HCT116 (cell line): ENCODE results near the gene SIGLEC14.

Experiments used
- CBX3 ChIP-seq: IDR thresholded peaks from 2 replicates; pipeline ENCODE4 v1.6.1; 2012; ENCODE audit warnings: low read depth
- CTCF ChIP-seq, 3 experiments: fragments of 200-600 bp in 1 of 3; sonication (generic) in 1 of 3; IDR thresholded peaks in 2 of 3; conservative IDR thresholded peaks in 1 of 3; 2 replicates each; pipeline ENCODE4 v1.5.1; 2012 to 2017; ENCODE audit warnings: low read depth in 2 of 3, low read length in 2 of 3, antibody characterized with exemption in 1 of 3, borderline replicate concordance in 1 of 3, control low read depth in 1 of 3, mild to moderate bottlenecking in 1 of 3, mixed read lengths in 1 of 3, mixed run types in 1 of 3, moderate library complexity in 1 of 3; ENCODE audit not compliant: insufficient read depth in 1 of 3
- EZH2 ChIP-seq: fragments of 200-600 bp; sonication (generic); IDR thresholded peaks from 2 replicates; pipeline ENCODE4 v1.6.1; 2017; ENCODE audit warnings: antibody characterized with exemption, mixed run types
- POLR2A ChIP-seq: IDR thresholded peaks from 2 replicates; pipeline ENCODE4 v1.7.0; 2011; ENCODE audit warnings: borderline replicate concordance; ENCODE audit not compliant: insufficient read depth, insufficient read length; ENCODE audit errors: extremely low read depth
- POLR2AphosphoS5 ChIP-seq: IDR thresholded peaks from 2 replicates; pipeline ENCODE4 v1.6.1; 2011; ENCODE audit warnings: mild to moderate bottlenecking, low read depth, low read length, moderate library complexity
- RAD21 ChIP-seq: IDR thresholded peaks from 2 replicates; pipeline ENCODE4 v1.6.1; 2012; ENCODE audit warnings: low read depth, mild to moderate bottlenecking
- TCF7L2 ChIP-seq: IDR thresholded peaks from 2 replicates; pipeline ENCODE4 v1.7.0; 2011; ENCODE audit warnings: borderline replicate concordance, inconsistent platforms; ENCODE audit not compliant: insufficient read depth, insufficient read length; ENCODE audit errors: extremely low read depth
- YY1 ChIP-seq: IDR thresholded peaks from 2 replicates; pipeline ENCODE4 v1.6.1; 2011; ENCODE audit warnings: low read length, low read depth, moderate library complexity, mild to moderate bottlenecking; ENCODE audit not compliant: insufficient replicate concordance; ENCODE audit errors: extremely low read depth
- ZFX ChIP-seq: fragments of 450-650 bp; IDR thresholded peaks from 2 replicates; pipeline ENCODE4 v1.6.1; 2017

GRCh38 chr19:51641648-51642047 lies 5.0 kb downstream of the SIGLEC14 start:
- TF ChIP-seq CTCF (IDR thresholded peaks at IDR 0.05 in 2 of 3, conservative IDR thresholded peaks at IDR 0.05 in 1 of 3; ENCODE audit: borderline replicate concordance in 1 of 3, insufficient read depth in 1 of 3, low read depth in 2 of 3, low read length in 2 of 3) (no peak), POLR2A (no peak), TCF7L2 (no peak), ZFX (no peak), EZH2 (no peak), RAD21 (no peak), POLR2AphosphoS5 (no peak), YY1 (no peak), CBX3 (no peak)
